ENCODE measurements around the gene PDE3B. TPM values are rescaled to one million over a fixed set of nuclear protein-coding genes. Genes with fewer than 3 reads are reported as not detected.

PDE3B gene
- total and polyA plus RNA-seq, 2 of the 4 experiments (the other 2 are of a cell fraction): 0.21 to 1.3 TPM

DNA sequence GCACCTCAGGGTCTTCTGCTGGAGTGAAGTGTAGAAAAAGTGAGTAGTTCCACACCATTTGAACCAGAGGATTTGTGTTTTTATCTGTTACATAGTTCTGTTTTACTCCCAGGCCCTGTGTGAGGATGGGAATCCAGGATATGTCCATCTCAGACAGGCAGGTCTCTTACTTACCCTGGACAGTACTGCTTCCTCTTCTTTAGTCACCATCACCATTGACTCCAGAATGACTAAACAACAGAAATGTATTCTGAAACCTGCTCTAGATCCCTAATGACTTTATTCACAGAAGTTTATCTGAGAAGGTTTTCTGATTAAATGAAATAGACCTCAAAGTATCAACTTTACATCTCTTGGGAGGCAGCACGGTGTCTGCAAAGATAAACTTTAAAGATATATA lies 214.8 kb downstream of the PDE3B start:
- no CpG with 5 or more reads among the region's 1 CpG for WGBS, 2 experiments (ENCODE audit: extremely low coverage in 2 of 2, insufficient read length in 1 of 2)
- dilution Hi-C loops (cut with HindIII; ENCODE audit: low sequenced_read_pairs, unreplicated experiment): no loop called here

More for the DNA sequence above, 214.8 kb downstream of the PDE3B start:
- POLR2A ChIA-PET (ENCODE audit: unreplicated experiment): no interaction called here
- Histone ChIP-seq H3K18ac (ENCODE audit: low read depth, low read length) (no peak overlapping the region), H3K27ac (ENCODE audit: insufficient read depth, low read length) (no peak overlapping the region), H3K23ac (ENCODE audit: low read depth, low read length) (no peak overlapping the region), H3K9me3 (ENCODE audit: control insufficient read depth, insufficient read depth, low read length) (no peaks in the 10 kb centered on the region), H3K79me1 (ENCODE audit: low read depth in 1 of 2, low read length in 2 of 2) (no peaks in the 10 kb centered on the region), H4K20me1 (ENCODE audit: insufficient read depth, low read length) (no peaks in the 10 kb centered on the region), H3K27me3 (ENCODE audit: control insufficient read depth, insufficient read depth, low read length) (no peaks in the 10 kb centered on the region), H3K56ac (ENCODE audit: extremely low read depth, insufficient read depth, low read length) (no peak overlapping the region), H3K9me1 (ENCODE audit: insufficient read depth, low read length) (no peaks in the 10 kb centered on the region), H4K8ac (ENCODE audit: low read depth in 2 of 2, low read length in 2 of 2) (no peak overlapping the region), H3K4me3 (ENCODE audit: insufficient read depth, low read depth, low read length) (no peak overlapping the region), H2BK15ac (ENCODE audit: low read depth, low read length) (no peak overlapping the region), H2AK5ac (ENCODE audit: low read depth, low read length) (no peak overlapping the region), H2AFZ (replicated peaks; ENCODE audit: low read length, poor library complexity) (no peak overlapping the region), H3K4me1 (ENCODE audit: control insufficient read depth, insufficient read depth, low read length) (no peaks in the 10 kb centered on the region), H2BK5ac (ENCODE audit: low read depth, low read length, poor library complexity, severe bottlenecking) (no peak overlapping the region), H4K5ac (ENCODE audit: low read depth, low read length) (no peak overlapping the region), H2BK120ac (ENCODE audit: low read depth, low read length) (no peak overlapping the region), H2AK9ac (replicated peaks; ENCODE audit: low read depth, low read length, poor library complexity) (no peak overlapping the region), H3K14ac (replicated peaks; ENCODE audit: low read depth, low read length) (no peak overlapping the region), H4K91ac (ENCODE audit: insufficient read depth, low read depth, low read length) (no peak overlapping the region), H3K9ac (ENCODE audit: low read depth, low read length) (no peak overlapping the region), H3K4ac (ENCODE audit: low read depth, low read length) (no peak overlapping the region), H3K4me2 (ENCODE audit: low read depth, low read length) (no peak overlapping the region), H3K36me3 (ENCODE audit: control insufficient read depth, insufficient read depth, low read length) (no peaks in the 10 kb centered on the region), H2BK20ac (ENCODE audit: low read depth, low read length) (no peak overlapping the region)
- intact Hi-C loops (cut with micrococcal nuclease) (no loop called here), in situ Hi-C loops (cut with MboI; ENCODE audit: low sequenced_read_pairs) (no loop called here)
- BruUV-seq (replicated peaks): no TSS peak
- ATAC-seq (ENCODE audit: low read depth) (no peak), DNase-seq (no peak)
- TF ChIP-seq, protein P1, sequence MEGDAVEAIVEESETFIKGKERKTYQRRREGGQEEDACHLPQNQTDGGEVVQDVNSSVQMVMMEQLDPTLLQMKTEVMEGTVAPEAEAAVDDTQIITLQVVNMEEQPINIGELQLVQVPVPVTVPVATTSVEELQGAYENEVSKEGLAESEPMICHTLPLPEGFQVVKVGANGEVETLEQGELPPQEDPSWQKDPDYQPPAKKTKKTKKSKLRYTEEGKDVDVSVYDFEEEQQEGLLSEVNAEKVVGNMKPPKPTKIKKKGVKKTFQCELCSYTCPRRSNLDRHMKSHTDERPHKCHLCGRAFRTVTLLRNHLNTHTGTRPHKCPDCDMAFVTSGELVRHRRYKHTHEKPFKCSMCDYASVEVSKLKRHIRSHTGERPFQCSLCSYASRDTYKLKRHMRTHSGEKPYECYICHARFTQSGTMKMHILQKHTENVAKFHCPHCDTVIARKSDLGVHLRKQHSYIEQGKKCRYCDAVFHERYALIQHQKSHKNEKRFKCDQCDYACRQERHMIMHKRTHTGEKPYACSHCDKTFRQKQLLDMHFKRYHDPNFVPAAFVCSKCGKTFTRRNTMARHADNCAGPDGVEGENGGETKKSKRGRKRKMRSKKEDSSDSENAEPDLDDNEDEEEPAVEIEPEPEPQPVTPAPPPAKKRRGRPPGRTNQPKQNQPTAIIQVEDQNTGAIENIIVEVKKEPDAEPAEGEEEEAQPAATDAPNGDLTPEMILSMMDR (conservative IDR thresholded peaks at IDR 0.05; ENCODE audit: low read depth, low read length): no peak
- TF ChIP-seq RFX5 (IDR thresholded peaks at IDR 0.05; ENCODE audit: low read depth, low read length) (no peak), BHLHE40 (IDR thresholded peaks at IDR 0.05; ENCODE audit: low read depth, low read length) (no peak)
- CTCF ChIA-PET: no interaction called here

Measured in IMR-90 (cell line).